HepG2 (cell line): ENCODE data around the gene MYCBP2. TPM values are rescaled to one million over a fixed set of nuclear protein-coding genes. Genes with fewer than 3 reads are reported as not detected.

Source experiments
- ATAC-seq: fragments of 200-7000 bp; cut with Tn5 transposase; 3 replicates; pipeline ENCODE4 v1.9.1; 2020; ENCODE audit warnings: mild to moderate bottlenecking, moderate library complexity
- BruUV-seq: library from RNA; stranded (reverse); fragments of 400-500 nt; replicated peaks from 2 replicates; lab custom pipeline; 2021; lab: Mats Ljungman, UMichigan
- CTCF ChIA-PET: fragments of 300-600 bp; formaldehyde crosslinking; extraction: SDS; loops from one replicate; lab custom pipeline; 2021; ENCODE audit warnings: low total read pairs, inconsistent platforms, low intra/inter-chr PET ratio; lab: Yijun Ruan, JAX
- POLR2A ChIA-PET: fragments of 350-600 bp; sonication (Branson Sonifier 250); formaldehyde crosslinking; loops from one replicate; lab custom pipeline; 2020; ENCODE audit warnings: antibody characterized with exemption, inconsistent platforms; lab: Yijun Ruan, JAX
- DNase-seq: peaks from one replicate; pipeline ENCODE4 v3.0.0-alpha.2; 2015; ENCODE audit warnings: low spot score
- FAIRE-seq: peaks from 3 replicates; lab custom pipeline; 2011; peaks lifted over from hg19 to GRCh38; lab: Jason Lieb, UNC
- H2AFZ ChIP-seq: one replicate; pipeline ENCODE4 v1.6.1; 2011; ENCODE audit warnings: low read length, inconsistent platforms
- H3K27ac ChIP-seq: fragments of 300-600 bp; 3 replicates; pipeline ENCODE4 v1.8.0; 2011; ENCODE audit warnings: mixed run types, mild to moderate bottlenecking, mixed read lengths, low read length, inconsistent platforms; ENCODE audit not compliant: insufficient read depth; ENCODE audit errors: extremely low read length
- H3K27me3 ChIP-seq, 2 experiments: fragments of 200-600 bp in 1 of 2; 2 replicates in 1 of 2; 3 replicates in 1 of 2; pipeline versions ENCODE4 v1.6.0 to v1.8.0; 2011; ENCODE audit warnings: low read length in 2 of 2, mild to moderate bottlenecking in 2 of 2, moderate library complexity in 2 of 2, inconsistent platforms in 1 of 2; ENCODE audit not compliant: insufficient read depth in 2 of 2, control insufficient read depth in 1 of 2
- H3K36me3 ChIP-seq, 2 experiments: fragments of 200-600 bp in 1 of 2; replicated peaks in 1 of 2; 2 replicates in 1 of 2; 3 replicates in 1 of 2; pipeline versions ENCODE4 v1.5.1 to v1.8.0; 2011; ENCODE audit warnings: low read length in 2 of 2, inconsistent platforms in 1 of 2; ENCODE audit not compliant: insufficient read depth in 2 of 2, control insufficient read depth in 1 of 2
- H3K4me1 ChIP-seq: 2 replicates; pipeline ENCODE4 v1.5.1; 2012; ENCODE audit warnings: low read length, inconsistent platforms; ENCODE audit not compliant: insufficient read depth
- H3K4me2 ChIP-seq: 2 replicates; pipeline ENCODE4 v1.6.0; 2011; ENCODE audit warnings: low read depth, low read length, inconsistent platforms
- H3K4me3 ChIP-seq, 3 experiments: fragments of 200-600 bp in 1 of 3; sonication (generic), shearing (Covaris generic) in 1 of 3; replicated peaks in 1 of 3; 2 replicates each; pipeline ENCODE4 v1.5.1; 2011 to 2016; ENCODE audit warnings: low read length in 3 of 3, inconsistent platforms in 2 of 3, low read depth in 2 of 3, mild to moderate bottlenecking in 2 of 3, control low read depth in 1 of 3, mixed read lengths in 1 of 3; ENCODE audit not compliant: insufficient read depth in 1 of 3
- H3K79me2 ChIP-seq: one replicate; pipeline ENCODE4 v1.6.1; 2011; ENCODE audit warnings: low read length, inconsistent platforms; ENCODE audit not compliant: insufficient read depth
- H3K9ac ChIP-seq: 2 replicates; pipeline ENCODE4 v1.6.0; 2011; ENCODE audit warnings: mild to moderate bottlenecking, low read depth, low read length, inconsistent platforms; ENCODE audit not compliant: insufficient read depth
- H3K9me3 ChIP-seq: 2 replicates; pipeline ENCODE4 v1.5.1; 2012; ENCODE audit warnings: mild to moderate bottlenecking, low read length
- H4K20me1 ChIP-seq: 2 replicates; pipeline ENCODE4 v1.6.0; 2011; ENCODE audit warnings: inconsistent platforms, mild to moderate bottlenecking, low read length, moderate library complexity; ENCODE audit not compliant: insufficient read depth
- ATRX ChIP-seq: sonication (generic); formaldehyde crosslinking; IDR thresholded peaks from 2 replicates; pipeline ENCODE4 v1.4.0; 2020; ENCODE audit warnings: missing genetic modification reagents, borderline replicate concordance
- FOXJ3 ChIP-seq: sonication (generic); formaldehyde crosslinking; IDR thresholded peaks from 2 replicates; pipeline ENCODE4 v1.4.0; 2020; ENCODE audit warnings: missing genetic modification reagents, mild to moderate bottlenecking, borderline replicate concordance
- GTF3A ChIP-seq: sonication (generic); formaldehyde crosslinking; conservative IDR thresholded peaks from 2 replicates; pipeline ENCODE4 v1.4.0; 2020; ENCODE audit warnings: mild to moderate bottlenecking, missing genetic modification reagents
- HCFC1 ChIP-seq: fragments of 150-350 bp; IDR thresholded peaks from 2 replicates; pipeline ENCODE4 v1.6.1; 2014; ENCODE audit warnings: low read depth, low read length
- HMG20A ChIP-seq: IDR thresholded peaks from 2 replicates; pipeline ENCODE4 v1.6.1; 2016; ENCODE audit warnings: borderline replicate concordance
- KMT2B ChIP-seq: IDR thresholded peaks from 2 replicates; pipeline ENCODE4 v1.6.1; 2016; ENCODE audit warnings: missing genetic modification reagents, missing compliant biosample characterization
- NFE2L2 ChIP-seq: fragments of 150-350 bp; IDR thresholded peaks from 2 replicates; pipeline ENCODE4 v1.6.1; 2014; ENCODE audit warnings: low read length
- NPAS2 ChIP-seq: sonication (generic); formaldehyde crosslinking; IDR thresholded peaks from 2 replicates; pipeline ENCODE4 v1.8.0; 2022; ENCODE audit warnings: mild to moderate bottlenecking, missing genetic modification reagents, borderline replicate concordance
- SIN3B ChIP-seq: fragments of 150-350 bp; IDR thresholded peaks from 2 replicates; pipeline ENCODE4 v1.6.1; 2014; ENCODE audit warnings: low read length
- SMYD3 ChIP-seq: sonication (generic); formaldehyde crosslinking; IDR thresholded peaks from 2 replicates; pipeline ENCODE4 v1.8.1; 2023; ENCODE audit warnings: mild to moderate bottlenecking, missing genetic modification reagents
- TBP ChIP-seq: sonication (generic); formaldehyde crosslinking; IDR thresholded peaks from 2 replicates; pipeline ENCODE4 v1.5.0; 2020; ENCODE audit warnings: missing genetic modification reagents
- THAP8 ChIP-seq: sonication (generic); formaldehyde crosslinking; IDR thresholded peaks from 2 replicates; pipeline ENCODE4 v1.5.1; 2020; ENCODE audit warnings: missing genetic modification reagents, mild to moderate bottlenecking, borderline replicate concordance
- TOPORS ChIP-seq: sonication (generic); formaldehyde crosslinking; IDR thresholded peaks from 2 replicates; pipeline ENCODE4 v1.8.0; 2023; ENCODE audit warnings: mild to moderate bottlenecking, missing genetic modification reagents
- ZBTB10 ChIP-seq: sonication (generic); formaldehyde crosslinking; IDR thresholded peaks from 2 replicates; pipeline ENCODE4 v1.4.0; 2020; ENCODE audit warnings: missing genetic modification reagents, borderline replicate concordance
- ZNF430 ChIP-seq: sonication (generic); formaldehyde crosslinking; IDR thresholded peaks from 2 replicates; pipeline ENCODE4 v1.9.0; 2021; ENCODE audit warnings: mild to moderate bottlenecking, missing genetic modification reagents
- ZNF552 ChIP-seq: sonication (generic); formaldehyde crosslinking; IDR thresholded peaks from 2 replicates; pipeline ENCODE4 v1.9.0; 2022; ENCODE audit warnings: missing genetic modification reagents, mild to moderate bottlenecking, borderline replicate concordance
- ZNF782 ChIP-seq: sonication (generic); formaldehyde crosslinking; IDR thresholded peaks from 2 replicates; pipeline ENCODE4 v1.4.0; 2020; ENCODE audit warnings: missing genetic modification reagents, mild to moderate bottlenecking, borderline replicate concordance
- WGBS: methylation state at CpG from one replicate; pipeline ENCODE4 v1.1.6; 2017; ENCODE audit warnings: low lambda C conversion rate; 5-methylcytosine and 5-hydroxymethylcytosine counted together
- in situ Hi-C: cut with HindIII; loops from 2 replicates; pipeline ENCODE4 v1.10.0; 2017; ENCODE audit warnings: low pct_unique_long_range_greater_than_20kb; ENCODE audit not compliant: extremely low pct_ligation_motif_present
- intact Hi-C: fragments of 100-400 bp; cut with micrococcal nuclease; formaldehyde crosslinking; loops from one replicate; pipeline ENCODE4 v1.10.0; 2022; ENCODE audit not compliant: unreplicated experiment
- polyA plus RNA-seq, 8 experiments: library from polyadenylated mRNA; depleted of rRNA in 3 of 8; stranded (reverse) in 7 of 8; unstranded in 1 of 8; fragments of >200 nt; fragmentation: Illumina TruSeq in 4 of 8; extraction: Trizol in 4 of 8; gene quantifications; 2 replicates each; pipeline versions ENCODE4 v1.2.1 to v1.2.3, GENCODE V29; 2011 to 2016; ENCODE audit warnings: low read depth in 4 of 8, missing spikeins in 1 of 8, mixed read lengths in 1 of 8; ENCODE audit not compliant: insufficient read depth in 1 of 8
- total RNA-seq, 5 experiments: library from RNA; depleted of rRNA; stranded (reverse); fragments of >200 nt; fragmentation: Illumina TruSeq; extraction: Trizol; gene quantifications; 2 replicates each; pipeline ENCODE4 v1.2.3, GENCODE V29; 2016; ENCODE audit warnings: low read depth in 1 of 5
- TF ChIP-seq, protein P1 (sequence below): sonication (generic); formaldehyde crosslinking; IDR thresholded peaks from 2 replicates; pipeline ENCODE4 v1.8.1; 2023; ENCODE audit warnings: missing genetic modification reagents, mild to moderate bottlenecking, borderline replicate concordance
- TF ChIP-seq, protein P2 (sequence below): sonication (generic); formaldehyde crosslinking; conservative IDR thresholded peaks from 2 replicates; pipeline ENCODE4 v1.4.0; 2020; ENCODE audit warnings: missing genetic modification reagents

Gene MYCBP2
- total and polyA plus RNA-seq, 2 of the 13 experiments (the other 11 are each of a cell fraction or from before 2014, with no cell fraction given): 16.3 to 35.3 TPM

DNA sequence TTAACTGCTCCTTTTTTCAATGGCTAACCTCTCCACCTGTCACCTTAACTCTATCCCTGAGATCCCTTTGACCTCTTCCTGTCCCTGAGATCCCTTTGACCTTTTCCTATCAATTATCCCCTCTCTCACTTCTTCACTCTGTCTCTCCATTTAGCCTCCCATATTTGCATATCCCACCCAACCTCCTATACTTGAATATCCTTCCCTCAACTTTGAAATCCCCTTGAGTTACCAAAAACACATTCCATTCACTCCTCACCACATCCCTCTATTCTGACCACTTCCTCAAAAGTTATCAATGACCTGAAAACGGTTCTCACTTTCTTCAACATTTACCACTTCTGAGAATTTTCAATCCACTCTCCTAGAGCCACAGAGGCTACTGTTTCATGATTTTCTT lies 3.0 kb downstream of the MYCBP2 start (continued):
- TF ChIP-seq SMYD3 (CRISPR knock-in tag): no peak
- no peak for TF ChIP-seq KMT2B (CRISPR knock-in tag)
- TF ChIP-seq ZNF430 (CRISPR knock-in tag): no peak
- no peak for TF ChIP-seq TBP (CRISPR knock-in tag)
- no peak for TF ChIP-seq NPAS2 (CRISPR knock-in tag)
- no peak for TF ChIP-seq HCFC1
- TF ChIP-seq, all 625 proteins: peak for 0

GRCh38 chr13:77319536-77319935 lies 7.4 kb downstream of the MYCBP2 start:
- no peak overlapping the region for H3K27ac ChIP-seq
- WGBS: 88% methylated on average over 2 of the region's 2 CpGs
- no peaks in the 10 kb centered on the region for H3K9me3 ChIP-seq
- in situ Hi-C loops: no loop called here
- H3K27me3 ChIP-seq: no peaks in the 10 kb centered on the region
- no peak for DNase-seq
- H3K4me1 ChIP-seq: peaks cover 21% of the 10 kb centered on the region
- no peak for ATAC-seq
- peaks cover 61% of the 10 kb centered on the region for H3K79me2 ChIP-seq
- no peak overlapping the region for H3K4me3 ChIP-seq
- POLR2A ChIA-PET: no interaction called here
- no peak overlapping the region for H3K4me2 ChIP-seq
- no peak for FAIRE-seq
- no peak overlapping the region for H2AFZ ChIP-seq
- no peaks in the 10 kb centered on the region; the same call in none of the 2 replicates for H4K20me1 ChIP-seq
- CTCF ChIA-PET: no interaction called here
- intact Hi-C loops: no loop called here
- BruUV-seq: no TSS peak
- H3K9ac ChIP-seq: no peak overlapping the region
- no peaks in the 10 kb centered on the region; a peak in 1 of 5 replicates for H3K36me3 ChIP-seq
- TF ChIP-seq FOXJ3 (CRISPR knock-in tag) (no peak), ZNF782 (CRISPR knock-in tag) (no peak), ATRX (CRISPR knock-in tag) (no peak), ZNF552 (CRISPR knock-in tag) (no peak), ZBTB10 (CRISPR knock-in tag) (no peak), SIN3B (no peak), TOPORS (CRISPR knock-in tag) (no peak), GTF3A (CRISPR knock-in tag) (no peak), THAP8 (CRISPR knock-in tag) (no peak), NFE2L2 (no peak), HMG20A (CRISPR knock-in tag) (no peak)
- TF ChIP-seq, protein P1, sequence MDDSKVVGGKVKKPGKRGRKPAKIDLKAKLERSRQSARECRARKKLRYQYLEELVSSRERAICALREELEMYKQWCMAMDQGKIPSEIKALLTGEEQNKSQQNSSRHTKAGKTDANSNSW (CRISPR knock-in tag): no peak
- TF ChIP-seq, protein P2, sequence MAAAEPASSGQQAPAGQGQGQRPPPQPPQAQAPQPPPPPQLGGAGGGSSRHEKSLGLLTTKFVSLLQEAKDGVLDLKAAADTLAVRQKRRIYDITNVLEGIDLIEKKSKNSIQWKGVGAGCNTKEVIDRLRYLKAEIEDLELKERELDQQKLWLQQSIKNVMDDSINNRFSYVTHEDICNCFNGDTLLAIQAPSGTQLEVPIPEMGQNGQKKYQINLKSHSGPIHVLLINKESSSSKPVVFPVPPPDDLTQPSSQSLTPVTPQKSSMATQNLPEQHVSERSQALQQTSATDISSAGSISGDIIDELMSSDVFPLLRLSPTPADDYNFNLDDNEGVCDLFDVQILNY (CRISPR knock-in tag): no peak
